GM12878 (cell line): Measurements from ENCODE around the gene CASTOR1. TPM values are rescaled to one million over a fixed set of nuclear protein-coding genes. Genes with fewer than 3 reads are reported as not detected.

ENCODE experiments used
- ATAC-seq: fragments of 200-7000 bp; cut with Tn5 transposase; 3 replicates; pipeline ENCODE4 v1.9.1; 2020; ENCODE audit warnings: mild to moderate bottlenecking, moderate library complexity
- BruUV-seq: library from RNA; stranded (reverse); fragments of 400-500 nt; replicated peaks from 2 replicates; lab custom pipeline; 2021; lab: Mats Ljungman, UMichigan
- CTCF ChIA-PET: fragments of 300-600 bp; sonication (Branson Sonifier 250); formaldehyde crosslinking; extraction: SDS; loops from one replicate; lab custom pipeline; 2021; ENCODE audit warnings: inconsistent platforms; lab: Yijun Ruan, JAX
- POLR2A ChIA-PET: fragments of 350-600 bp; formaldehyde crosslinking; extraction: SDS; loops from one replicate; lab custom pipeline; 2021; ENCODE audit warnings: inconsistent platforms; lab: Charles Lee
- RAD21 ChIA-PET: fragments of 300-600 bp; sonication (Branson Sonifier 250); formaldehyde crosslinking; loops from one replicate; lab custom pipeline; 2023; ENCODE audit warnings: antibody characterized with exemption; ENCODE audit not compliant: unreplicated experiment; lab: Charles Lee
- SMC1A ChIA-PET: fragments of 300-600 bp; sonication (Branson Sonifier 250); formaldehyde crosslinking; loops from one replicate; lab custom pipeline; 2023; ENCODE audit not compliant: unreplicated experiment, uncharacterized antibody; lab: Charles Lee
- DNase-seq: peaks from one replicate; pipeline ENCODE4 v3.0.0-alpha.2; 2011; ENCODE audit warnings: low read depth, low spot score
- FAIRE-seq: peaks from 3 replicates; lab custom pipeline; 2011; peaks lifted over from hg19 to GRCh38; lab: Jason Lieb, UNC
- H2AFZ ChIP-seq: 2 replicates; pipeline ENCODE4 v1.6.0; 2011; ENCODE audit warnings: low read depth, low read length, control low read depth; ENCODE audit not compliant: control insufficient read depth
- H3K27ac ChIP-seq: 2 replicates; pipeline ENCODE4 v1.5.1; 2011; ENCODE audit warnings: control low read depth; ENCODE audit not compliant: control insufficient read depth, insufficient read depth
- H3K27me3 ChIP-seq, 2 experiments: replicated peaks in 1 of 2; 2 replicates each; pipeline versions ENCODE4 v1.6.0 to v1.6.1; 2011; ENCODE audit warnings: low read length in 1 of 2; ENCODE audit not compliant: control insufficient read depth in 2 of 2, insufficient read depth in 2 of 2
- H3K36me3 ChIP-seq, 2 experiments: 2 replicates each; pipeline ENCODE4 v1.5.1; 2011; ENCODE audit warnings: low read length in 1 of 2; ENCODE audit not compliant: control insufficient read depth in 2 of 2, insufficient read depth in 2 of 2
- H3K4me1 ChIP-seq: 2 replicates; pipeline ENCODE4 v1.6.1; 2011; ENCODE audit warnings: mild to moderate bottlenecking, low read length, moderate library complexity, mixed read lengths; ENCODE audit not compliant: control insufficient read depth, insufficient read depth
- H3K4me2 ChIP-seq: 2 replicates; pipeline ENCODE4 v1.6.0; 2011; ENCODE audit warnings: control low read depth; ENCODE audit not compliant: control insufficient read depth, insufficient read depth
- H3K4me3 ChIP-seq: fragments of 200-600 bp; sonication (generic); 2 replicates; pipeline ENCODE4 v1.5.1; 2016
- H3K79me2 ChIP-seq: 2 replicates; pipeline ENCODE4 v1.6.0; 2011; ENCODE audit warnings: low read length; ENCODE audit not compliant: control insufficient read depth, insufficient read depth
- H3K9ac ChIP-seq: 2 replicates; pipeline ENCODE4 v1.8.0; 2011; ENCODE audit warnings: low read length, control low read depth, mixed read lengths; ENCODE audit not compliant: control insufficient read depth, insufficient read depth
- H3K9me3 ChIP-seq: replicated peaks from 3 replicates; pipeline ENCODE4 v1.5.1; 2011; ENCODE audit warnings: mild to moderate bottlenecking, low read length; ENCODE audit not compliant: control insufficient read depth, insufficient read depth
- H4K20me1 ChIP-seq: 2 replicates; pipeline ENCODE4 v1.6.0; 2011; ENCODE audit not compliant: control insufficient read depth, insufficient read depth
- ASH2L ChIP-seq: fragments of 300-600, 200-600 bp; sonication (generic); IDR thresholded peaks from 2 replicates; pipeline ENCODE4 v1.6.1; 2017; ENCODE audit warnings: low read depth, mild to moderate bottlenecking, borderline replicate concordance
- PKNOX1 ChIP-seq: fragments of 450-650 bp; IDR thresholded peaks from 2 replicates; pipeline ENCODE4 v1.6.1; 2016; ENCODE audit warnings: mild to moderate bottlenecking
- POLR2A ChIP-seq: IDR thresholded peaks from 2 replicates; pipeline ENCODE4 v1.6.1; 2011; ENCODE audit warnings: low read depth, mild to moderate bottlenecking, low read length
- POLR2AphosphoS2 ChIP-seq: IDR thresholded peaks from 2 replicates; pipeline ENCODE4 v1.6.1; 2011; ENCODE audit warnings: low read depth, mild to moderate bottlenecking, low read length, improper control_type of control experiment, moderate library complexity
- WGBS: methylation state at CpG from one replicate; pipeline ENCODE4 v1.1.6; 2016; ENCODE audit warnings: low lambda C conversion rate; ENCODE audit not compliant: insufficient replicate concordance, insufficient coverage; ENCODE audit errors: missing lambda C conversion rate; 5-methylcytosine and 5-hydroxymethylcytosine counted together
- in situ Hi-C: fragments of 300-500 bp; cut with MboI; formaldehyde crosslinking; loops from 9 replicates; pipeline ENCODE4 v1.14.3; 2018; ENCODE audit warnings: mixed read lengths
- intact Hi-C: fragments of 100-400 bp; cut with micrococcal nuclease; formaldehyde crosslinking; loops from one replicate; pipeline ENCODE4 v1.14.2; 2022; ENCODE audit not compliant: unreplicated experiment
- polyA plus RNA-seq, 11 experiments: library from polyadenylated mRNA; depleted of rRNA in 4 of 11; unstranded in 6 of 11; stranded (reverse) in 5 of 11; fragments of >200 nt; fragmentation: Nextera tagmentation in 4 of 11; fragmentation: Illumina TruSeq in 1 of 11; extraction: Ambion mirVana in 4 of 11; extraction: Trizol in 1 of 11; gene quantifications; 1 replicate in 1 of 11; 2 replicates in 10 of 11; pipeline versions ENCODE4 v1.2.1 to v1.2.3, GENCODE V29; 2011 to 2016; ENCODE audit warnings: inconsistent platforms in 2 of 11, missing spikeins in 2 of 11, low read depth in 1 of 11
- total RNA-seq, 4 experiments: library from RNA; depleted of rRNA in 3 of 4; stranded (reverse); fragments of >200 nt in 3 of 4; fragmentation: Illumina TruSeq in 1 of 4; extraction: Trizol in 1 of 4; gene quantifications; 2 replicates each; pipeline versions ENCODE4 v1.2.1 to v1.2.3, GENCODE V29; 2013 to 2021

The CASTOR1 gene
- total and polyA plus RNA-seq, 10 of the 15 experiments (the other 5 are each of a cell fraction or from before 2014, with no cell fraction given) = 0.31 to 9.1 (median 3.3) TPM

GRCh38 chr22:30333707-30334087 lies 44.4 kb upstream of the CASTOR1 start:
- no peaks in the 10 kb centered on the region for H3K9me3 ChIP-seq
- intact Hi-C loops (no loop called here), in situ Hi-C loops (no loop called here)
- ChIA-PET CTCF (no interaction called here), SMC1A (interaction anchor here (0.8 kb wide), 1 partner anchor 10 kb away, joined by 4 read pairs; no protein-coding TSS in a partner anchor), POLR2A (no interaction called here), RAD21 (no interaction called here)
- H3K4me3 ChIP-seq = no peak overlapping the region
- TSS peak; percentile 50 for BruUV-seq
- ATAC-seq = no peak
- 56% methylated on average over 3 of the region's 3 CpGs for WGBS
- no peaks in the 10 kb centered on the region for H3K79me2 ChIP-seq
- no peaks in the 10 kb centered on the region for H3K4me1 ChIP-seq
- H3K36me3 ChIP-seq = peaks cover 43 to 61% of the 10 kb centered on the region in 2 experiments
- H3K9ac ChIP-seq = no peak overlapping the region
- H2AFZ ChIP-seq = no peak overlapping the region
- no peak overlapping the region for H3K27ac ChIP-seq
- H4K20me1 ChIP-seq = no peaks in the 10 kb centered on the region
- no peak for FAIRE-seq
- DNase-seq = no peak
- H3K4me2 ChIP-seq = no peak overlapping the region
- TF ChIP-seq POLR2A (0 out of 2 replicates have a peak, but pooled peaks have one; percentile 31), POLR2AphosphoS2 (no peak)
- H3K27me3 ChIP-seq = no peaks in the 10 kb centered on the region

DNA sequence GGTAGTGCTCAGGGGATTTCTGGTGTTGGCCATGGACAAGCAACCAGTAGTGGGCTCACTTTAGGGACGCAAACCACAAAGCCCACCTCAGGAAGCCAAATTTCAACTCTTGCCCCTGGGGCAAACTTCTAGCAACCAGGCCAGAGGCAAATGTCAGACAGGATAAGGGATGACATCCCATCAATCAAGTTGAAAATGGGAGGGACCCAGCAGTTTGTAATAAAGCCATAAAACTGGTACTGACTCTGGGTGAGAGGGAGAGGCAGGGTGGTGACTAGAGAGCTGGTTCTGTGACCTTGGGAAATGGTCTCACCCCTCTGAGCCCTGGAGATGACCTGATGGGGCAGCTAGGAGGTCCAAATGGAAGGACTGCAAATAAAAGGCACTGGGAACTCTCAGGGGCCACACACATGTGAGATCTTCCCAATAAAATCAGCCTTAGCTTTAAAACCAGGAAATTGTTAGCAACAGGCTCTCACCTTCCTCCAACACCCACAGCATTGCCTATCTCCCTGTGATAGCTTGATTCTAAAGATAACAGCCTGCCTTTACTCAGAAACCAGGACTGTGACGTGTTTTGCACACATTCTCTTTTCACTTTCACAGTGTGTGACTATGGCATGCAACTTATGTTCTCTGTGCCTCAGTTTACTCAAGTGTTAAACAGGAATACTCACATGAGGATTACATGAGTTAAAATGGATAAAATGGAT lies 43.8 kb upstream of the CASTOR1 start:
- DNase-seq (no peak), ATAC-seq (no peak), FAIRE-seq (no peak)
- no peaks in the 10 kb centered on the region for H4K20me1 ChIP-seq
- H3K36me3 ChIP-seq = peaks cover 40 to 57% of the 10 kb centered on the region in 2 experiments
- 40% methylated on average over 2 of the region's 2 CpGs for WGBS
- POLR2A ChIA-PET = interaction anchor here (0.7 kb wide), 1 partner anchor 45 kb away, joined by 3 read pairs; no protein-coding TSS in a partner anchor
- H2AFZ ChIP-seq = no peak overlapping the region
- H3K4me3 ChIP-seq = no peak overlapping the region
- H3K79me2 ChIP-seq = no peaks in the 10 kb centered on the region
- no peak overlapping the region for H3K9ac ChIP-seq
- no TSS peak for BruUV-seq
- SMC1A ChIA-PET = interaction anchor here (0.7 to 0.8 kb wide), 2 partner anchors 10 to 15 kb away, joined by 3 to 4 read pairs; no protein-coding TSS in a partner anchor
- H3K9me3 ChIP-seq = no peaks in the 10 kb centered on the region
- CTCF ChIA-PET = interaction anchor here (1.0 to 11.2 kb wide), 2 partner anchors 41 to 44 kb away, joined by 3 to 125 read pairs; partner anchors contain the start of gene CASTOR1
- in situ Hi-C loops = no loop called here
- no peaks in the 10 kb centered on the region for H3K4me1 ChIP-seq
- no peak overlapping the region for H3K27ac ChIP-seq
- RAD21 ChIA-PET = no interaction called here
- intact Hi-C loops = no loop called here
- H3K4me2 ChIP-seq = no peak overlapping the region
- no peak for TF ChIP-seq ASH2L
- TF ChIP-seq PKNOX1 = peak; percentile 54; the same call in 1 of the 2 replicates
- TF ChIP-seq, all 136 proteins: peak for 1
- H3K27me3 ChIP-seq = no peaks in the 10 kb centered on the region
